CD4-positive, alpha-beta T cell treated with Interleukin-10 for 1 hour (primary cell): ENCODE data around the gene PBX4.

Experiments used
- DNase-seq: peaks from one replicate; pipeline ENCODE4 v3.0.0-alpha.2; 2020

Gene PBX4

GRCh38 chr19:19553670-19554069 lies 64.8 kb downstream of the PBX4 start:
- no peak for DNase-seq

- DNase-seq, result peak; percentile 29
Observed at GRCh38 chr19:19552798-19553197, 65.7 kb downstream of the PBX4 start.

GRCh38 chr19:19551853-19552192 lies 66.7 kb downstream of the PBX4 start:
- no peak for DNase-seq

- no peak for DNase-seq
Observed at GRCh38 chr19:19550972-19551852, 67.3 kb downstream of the PBX4 start.

GRCh38 chr19:19550485-19550929 lies 68.0 kb downstream of the PBX4 start:
- DNase-seq, result no peak

- no peak for DNase-seq
Observed at GRCh38 chr19:19549804-19550464, 68.6 kb downstream of the PBX4 start.

GRCh38 chr19:19548915-19549759 lies 69.3 kb downstream of the PBX4 start:
- DNase-seq, result no peak

- DNase-seq, result no peak
Observed at GRCh38 chr19:19547674-19548336, 70.7 kb downstream of the PBX4 start.

GRCh38 chr19:19546751-19547162 lies 71.7 kb downstream of the PBX4 start:
- DNase-seq, result no peak

GRCh38 chr19:19545707-19546106 lies 72.8 kb downstream of the PBX4 start:
- DNase-seq, result no peak

- DNase-seq, result no peak
Observed at GRCh38 chr19:19544954-19545591, 73.4 kb downstream of the PBX4 start.

- DNase-seq, result no peak
Observed at GRCh38 chr19:19544257-19544953, 74.1 kb downstream of the PBX4 start.

- no peak for DNase-seq
Observed at GRCh38 chr19:19543640-19544039, 74.8 kb downstream of the PBX4 start.

- no peak for DNase-seq
Observed at GRCh38 chr19:19543101-19543500, 75.4 kb downstream of the PBX4 start.

GRCh38 chr19:19542507-19542906 lies 76.0 kb downstream of the PBX4 start:
- DNase-seq, result no peak

GRCh38 chr19:19541616-19542015 lies 76.9 kb downstream of the PBX4 start:
- DNase-seq, result no peak

- peak; percentile 86 for DNase-seq
Observed at GRCh38 chr19:19540715-19541515, 77.6 kb downstream of the PBX4 start.

GRCh38 chr19:19540064-19540714 lies 78.3 kb downstream of the PBX4 start:
- DNase-seq, result peak; percentile 82

- no peak for DNase-seq
Observed at GRCh38 chr19:19539698-19540063, 78.8 kb downstream of the PBX4 start.

- DNase-seq, result no peak
Observed at GRCh38 chr19:19538785-19539166, 79.7 kb downstream of the PBX4 start.
